Neural cell (in vitro differentiated cells): Measurements from ENCODE around the gene TBC1D3I.

Experiments used
- CTCF ChIP-seq: fragments of 450-650 bp; IDR thresholded peaks from 2 replicates; pipeline ENCODE4 v1.5.1; 2014; ENCODE audit warnings: antibody characterized with exemption, mild to moderate bottlenecking, moderate library complexity; ENCODE audit not compliant: poor library complexity, severe bottlenecking
- EZH2 ChIP-seq: fragments of 200-600, 300-800 bp; shearing (Covaris generic), sonication (generic); IDR thresholded peaks from 2 replicates; pipeline ENCODE4 v1.6.1; 2014; ENCODE audit warnings: antibody characterized with exemption, low read length, borderline replicate concordance, mild to moderate bottlenecking; ENCODE audit not compliant: insufficient read depth, poor library complexity, severe bottlenecking

- TF ChIP-seq CTCF (no peak), EZH2 (no peak)
These were observed 54.8 kb downstream of the TBC1D3I start for GRCh38 chr17:36209575-36209974.
